Calu3 (cell line): ENCODE measurements around the gene RUNDC1. TPM values are rescaled to one million over a fixed set of nuclear protein-coding genes. Genes with fewer than 3 reads are reported as not detected.

Experiments
- BruUV-seq: library from RNA; stranded (reverse); fragments of 400-500 nt; replicated peaks from 2 replicates; lab custom pipeline; 2021; lab: Mats Ljungman, UMichigan
- CTCF ChIA-PET: fragments of 300-600 bp; sonication (Branson Sonifier 250); formaldehyde crosslinking; loops from one replicate; lab custom pipeline; 2022; ENCODE audit warnings: antibody characterized with exemption; lab: Charles Lee
- DNase-seq: peaks from one replicate; pipeline ENCODE4 v3.0.0; 2022
- H3K27ac Mint-ChIP-seq: one replicate; pipeline ENCODE4 v1.8.0; 2022; ENCODE audit warnings: mixed read lengths; ENCODE audit not compliant: unreplicated experiment
- H3K27me3 Mint-ChIP-seq: one replicate; pipeline ENCODE4 v1.8.0; 2022; ENCODE audit warnings: mixed read lengths; ENCODE audit not compliant: unreplicated experiment
- H3K36me3 Mint-ChIP-seq: one replicate; pipeline ENCODE4 v1.8.0; 2022; ENCODE audit warnings: mild to moderate bottlenecking, moderate library complexity, mixed read lengths; ENCODE audit not compliant: insufficient read depth, unreplicated experiment
- H3K4me1 Mint-ChIP-seq: one replicate; pipeline ENCODE4 v1.8.0; 2022; ENCODE audit warnings: mild to moderate bottlenecking, low read depth, mixed read lengths; ENCODE audit not compliant: unreplicated experiment
- H3K4me3 Mint-ChIP-seq: one replicate; pipeline ENCODE4 v1.8.0; 2022; ENCODE audit warnings: mild to moderate bottlenecking, low read depth, moderate library complexity, mixed read lengths; ENCODE audit not compliant: unreplicated experiment
- H3K9me3 Mint-ChIP-seq: one replicate; pipeline ENCODE4 v1.8.0; 2022; ENCODE audit warnings: low read depth, mixed read lengths; ENCODE audit not compliant: unreplicated experiment
- CTCF ChIP-seq: fragments of 200-600 bp; IDR thresholded peaks from one replicate; pipeline ENCODE4 v1.8.0; 2022; ENCODE audit warnings: antibody characterized with exemption; ENCODE audit not compliant: unreplicated experiment
- intact Hi-C: fragments of 100-400 bp; cut with micrococcal nuclease; formaldehyde crosslinking; loops from one replicate; pipeline ENCODE4 v1.10.0; 2022; ENCODE audit not compliant: unreplicated experiment
- total RNA-seq: library from RNA; stranded (reverse); gene quantifications from 2 replicates; pipeline ENCODE4 v1.2.3, GENCODE V29; 2022

RUNDC1 gene
- total RNA-seq, 1 experiment from 2014 or later: 32.8 TPM

GRCh38 chr17:43033948-43034881 lies 53.9 kb downstream of the RUNDC1 start:
- TF ChIP-seq CTCF: no peak
- intact Hi-C loops: no loop called here
- CTCF ChIA-PET: interaction anchor here (0.7 to 0.9 kb wide), 2 partner anchors 10 to 1591 kb away, joined by 3 to 4 read pairs; no protein-coding TSS in a partner anchor
- no peak overlapping the region for H3K27ac Mint-ChIP-seq
- peaks cover 9% of the 10 kb centered on the region for H3K36me3 Mint-ChIP-seq
- BruUV-seq: no TSS peak
- H3K27me3 Mint-ChIP-seq: peaks cover 5% of the 10 kb centered on the region
- no peaks in the 10 kb centered on the region for H3K4me1 Mint-ChIP-seq
- no peak for DNase-seq
- no peak overlapping the region for H3K4me3 Mint-ChIP-seq
- H3K9me3 Mint-ChIP-seq: no peaks in the 10 kb centered on the region

- Mint-ChIP-seq H3K27me3 (no peaks in the 10 kb centered on the region), H3K4me1 (no peaks in the 10 kb centered on the region), H3K27ac (no peak overlapping the region), H3K4me3 (no peak overlapping the region), H3K9me3 (no peaks in the 10 kb centered on the region), H3K36me3 (peaks cover 9% of the 10 kb centered on the region)
- DNase-seq: no peak
- CTCF ChIA-PET: interaction anchor here (0.9 kb wide), 1 partner anchor 10 kb away, joined by 3 read pairs; no protein-coding TSS in a partner anchor
- no TSS peak for BruUV-seq
- intact Hi-C loops: no loop called here
- no peak for TF ChIP-seq CTCF
These were observed 54.5 kb downstream of the RUNDC1 start for GRCh38 chr17:43034894-43035293.

DNA sequence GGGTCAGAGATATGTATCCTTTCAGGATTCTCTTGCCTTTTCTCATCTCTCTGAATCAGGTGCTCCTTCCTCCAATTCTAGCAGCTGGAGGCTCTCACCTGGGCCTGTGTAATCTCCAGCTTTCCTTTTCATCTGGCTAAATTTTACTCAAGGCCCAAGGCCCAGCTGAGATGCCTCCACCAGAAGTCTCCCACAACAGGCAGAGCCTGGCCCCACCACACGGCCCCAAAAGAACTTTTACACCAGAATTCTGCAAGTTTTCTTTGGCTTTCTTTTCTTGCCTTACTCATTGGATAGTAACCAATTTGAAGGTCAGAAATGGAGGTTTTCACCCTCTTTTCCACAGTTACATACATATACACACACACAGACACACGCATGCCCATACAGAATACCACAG lies 59.3 kb downstream of the RUNDC1 start:
- Mint-ChIP-seq H3K36me3 (peaks cover 13% of the 10 kb centered on the region), H3K27me3 (no peaks in the 10 kb centered on the region), H3K4me1 (no peaks in the 10 kb centered on the region), H3K9me3 (no peaks in the 10 kb centered on the region), H3K4me3 (no peak overlapping the region), H3K27ac (no peak overlapping the region)
- CTCF ChIA-PET: no interaction called here
- intact Hi-C loops: no loop called here
- TF ChIP-seq CTCF: no peak
- DNase-seq: no peak
- no TSS peak for BruUV-seq

- intact Hi-C loops: no loop called here
- Mint-ChIP-seq H3K27ac (peak overlapping the region; percentile 11), H3K4me3 (no peak overlapping the region), H3K9me3 (no peaks in the 10 kb centered on the region), H3K27me3 (no peaks in the 10 kb centered on the region), H3K36me3 (peaks cover 13% of the 10 kb centered on the region), H3K4me1 (no peaks in the 10 kb centered on the region)
- DNase-seq: no peak
- no peak for TF ChIP-seq CTCF
- BruUV-seq: no TSS peak
- CTCF ChIA-PET: no interaction called here
These were observed 60.3 kb downstream of the RUNDC1 start for GRCh38 chr17:43040655-43041054.
